ENCODE measurements around the gene TXNL4B.

DNA sequence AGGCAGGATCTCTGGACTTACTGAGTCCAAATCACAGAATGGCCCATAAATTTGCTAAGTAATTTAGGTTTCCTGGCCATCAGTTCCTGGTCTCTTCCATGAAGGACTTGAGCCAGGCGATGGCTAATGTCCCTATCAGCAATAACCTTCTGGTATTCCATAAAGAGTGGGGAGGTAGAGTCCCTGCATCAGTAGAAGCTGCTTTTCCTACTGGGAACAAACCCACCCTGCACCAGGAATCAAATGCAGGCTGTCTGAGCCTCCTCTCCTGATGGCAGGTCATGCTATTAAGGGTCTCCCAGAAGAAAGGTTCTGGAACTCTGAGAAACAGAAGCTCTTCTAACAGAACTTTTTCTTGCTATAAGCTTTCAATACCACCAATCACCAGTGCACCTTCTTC is 31.9 kb downstream of the TXNL4B start:
- no peak for TF ChIP-seq EZH2 (IDR thresholded peaks at IDR 0.05)
- TF ChIP-seq POLR2AphosphoS5 (IDR thresholded peaks at IDR 0.05; ENCODE audit: borderline replicate concordance, low read depth, low read length), result no peak
